HS-5 (cell line): ENCODE measurements around the gene IFNA5.
A peak's percentile ranks its signal among the peaks of the same experiment; 100 is the strongest.

Source experiments
- DNase-seq: peaks from one replicate; pipeline ENCODE4 v3.0.0-alpha.2; 2012; ENCODE audit warnings: low read depth

The IFNA5 gene

DNA sequence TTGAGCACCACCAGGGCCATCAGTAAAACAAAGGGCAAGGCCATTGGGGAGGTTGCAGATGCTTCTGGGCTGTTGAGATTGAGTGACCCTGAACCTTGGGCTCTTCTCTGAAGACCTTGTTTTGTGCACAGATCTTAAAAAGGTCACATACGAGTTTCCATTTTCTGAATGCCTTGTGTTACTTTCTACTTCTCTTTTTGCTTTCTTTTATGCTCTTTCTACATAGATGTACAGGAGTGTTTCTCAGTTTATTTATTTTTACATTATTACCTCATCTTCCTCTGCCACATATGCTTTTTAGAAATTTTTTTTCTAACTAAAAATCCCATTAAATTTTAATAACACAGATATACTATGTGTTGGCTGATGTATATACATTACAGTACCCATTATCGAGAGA is at the start of gene IFNA5:
IFNA5 (minus strand) TSS at position 101 of the 400 bp plus-strand sequence; CDS start at position 44, 57 bp downstream.
- no peak for DNase-seq

GRCh38 chr9:21350787-21351186 is 45.7 kb upstream of the IFNA5 start, which contains the start of gene IFNA6:
IFNA6 (minus strand) TSS chr9:21350887; CDS start chr9:21350887, 0 bp downstream.
- DNase-seq, result no peak

DNA sequence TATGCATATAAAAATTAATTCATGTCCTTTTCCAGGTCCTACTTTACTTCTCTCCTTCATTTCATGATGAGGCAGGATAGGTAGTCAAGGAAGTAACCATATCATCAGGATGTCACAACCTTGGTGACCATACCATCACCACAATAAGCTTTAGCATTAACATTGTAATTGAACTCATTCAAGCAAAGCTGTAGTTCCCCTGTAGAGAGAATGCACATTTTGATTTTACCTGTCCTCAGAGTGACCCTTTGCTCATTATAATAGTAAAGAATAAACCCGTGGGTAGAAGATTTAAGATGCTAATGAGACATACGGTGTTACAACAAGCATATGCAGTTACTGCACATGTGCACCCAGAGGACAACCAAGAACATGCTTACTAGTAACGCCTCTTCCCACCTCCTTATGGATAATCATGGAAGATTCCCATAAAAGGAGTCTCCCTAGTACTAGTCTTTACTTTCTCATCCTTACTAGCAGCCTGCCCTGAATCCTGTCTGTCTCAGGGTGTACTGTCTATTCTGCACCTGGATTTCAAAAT is 43.4 kb upstream of the IFNA5 start:
- no peak for DNase-seq

DNA sequence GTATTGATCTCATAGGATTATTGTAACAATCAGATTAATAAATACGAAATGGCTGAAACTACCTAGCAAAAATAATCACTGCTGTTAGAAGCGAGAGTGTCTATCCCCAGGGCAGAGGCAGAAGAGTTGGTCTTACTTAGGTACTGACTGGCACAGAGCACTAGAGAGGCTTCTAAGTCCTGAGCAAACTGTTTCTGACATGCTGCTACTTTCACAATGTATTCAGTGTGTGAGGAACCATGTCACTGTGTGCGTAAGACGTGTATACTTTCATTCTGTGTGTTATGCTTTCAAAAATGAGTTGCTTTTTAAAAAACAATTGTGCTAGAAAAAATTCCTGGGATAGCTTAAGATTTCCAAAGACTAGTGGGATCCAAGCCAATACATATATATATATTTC is 35.6 kb upstream of the IFNA5 start:
- DNase-seq, result no peak

DNA sequence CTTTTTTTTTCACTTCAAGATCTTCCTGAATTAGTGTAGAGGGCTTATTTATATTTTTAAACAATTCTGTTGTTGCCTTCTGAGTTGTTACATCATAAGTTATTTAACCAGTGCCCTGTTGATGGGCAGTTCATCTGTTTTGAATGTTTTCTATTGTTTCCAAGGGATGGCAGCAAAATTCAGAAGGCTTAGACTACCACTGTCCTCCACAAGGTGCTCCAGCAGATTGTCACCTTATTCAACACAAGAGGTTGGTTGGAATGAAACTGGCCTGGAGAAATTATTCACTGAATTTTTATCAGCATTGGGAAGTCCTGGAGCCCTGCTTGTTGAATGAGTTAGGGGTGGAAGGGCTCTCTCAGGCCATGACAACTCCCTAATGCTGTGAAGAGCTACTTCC is 31.3 kb upstream of the IFNA5 start:
- no peak for DNase-seq

DNA sequence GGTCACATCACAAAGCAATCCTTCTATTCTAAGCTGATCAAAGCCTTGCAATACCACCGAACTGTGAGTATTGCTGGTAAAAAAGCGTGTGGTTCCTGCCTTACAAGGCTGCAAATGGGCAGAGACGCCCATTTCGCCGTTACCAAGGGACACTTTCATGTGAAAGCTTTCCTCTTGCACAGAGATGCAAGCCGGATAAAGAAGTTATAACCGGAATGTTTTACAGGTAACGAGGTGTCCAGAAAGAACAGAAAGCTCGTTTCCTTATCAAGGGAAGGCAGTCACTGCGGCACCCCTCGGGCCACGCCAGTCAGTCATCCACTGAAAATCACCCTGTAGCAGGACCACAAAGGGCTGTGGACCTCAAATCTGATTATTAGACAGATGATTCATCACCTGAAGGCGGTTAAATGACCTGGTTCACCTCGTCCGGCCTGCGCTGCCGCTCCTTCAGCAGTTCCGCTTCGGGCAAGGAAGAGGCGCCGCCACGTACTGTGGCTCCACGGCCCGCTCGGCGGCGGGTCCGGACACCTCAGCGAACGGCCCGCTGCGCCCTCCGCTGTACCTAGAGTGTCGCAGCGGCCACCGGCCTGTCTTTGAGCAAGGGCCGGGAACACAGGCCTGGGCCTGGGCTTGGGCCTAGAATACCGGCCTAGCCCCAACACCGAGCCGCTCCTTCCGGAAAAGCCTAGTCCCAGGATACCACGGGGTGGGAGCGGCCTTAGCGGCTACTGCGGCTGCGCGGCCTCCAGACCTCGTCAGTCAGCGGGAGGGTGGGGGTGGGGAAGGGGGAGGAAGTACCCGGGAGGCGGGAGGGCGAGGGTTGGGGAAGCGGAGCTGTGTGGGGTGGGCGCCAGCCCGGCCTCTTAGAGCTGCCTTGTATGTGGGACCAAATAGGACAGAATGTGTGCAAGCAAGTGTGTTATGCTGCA is 29.9 kb upstream of the IFNA5 start, which contains the start of gene KLHL9:
KLHL9 (minus strand) TSS at position 704 of the 932 bp plus-strand sequence; CDS start at position 159, 545 bp downstream.
- peak; percentile 73 for DNase-seq

DNA sequence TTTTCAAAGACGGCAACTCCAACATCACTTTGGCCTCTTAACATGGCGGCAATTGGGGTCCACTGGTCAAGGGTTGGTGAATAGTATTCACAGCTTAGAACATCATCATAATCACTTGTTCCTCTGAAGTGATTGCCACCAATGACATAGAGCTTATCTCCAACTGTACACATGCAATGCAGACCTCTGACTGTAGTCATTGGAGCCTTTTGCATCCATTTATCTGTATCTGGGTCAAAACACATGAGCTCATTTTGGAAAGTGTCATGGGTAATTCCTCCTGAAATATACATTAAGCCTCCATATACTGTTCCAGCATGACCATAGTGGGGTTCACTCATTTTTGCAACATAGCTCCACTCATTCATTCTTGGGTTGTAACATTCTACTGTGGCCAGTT is 28.1 kb upstream of the IFNA5 start:
- no peak for DNase-seq

DNA sequence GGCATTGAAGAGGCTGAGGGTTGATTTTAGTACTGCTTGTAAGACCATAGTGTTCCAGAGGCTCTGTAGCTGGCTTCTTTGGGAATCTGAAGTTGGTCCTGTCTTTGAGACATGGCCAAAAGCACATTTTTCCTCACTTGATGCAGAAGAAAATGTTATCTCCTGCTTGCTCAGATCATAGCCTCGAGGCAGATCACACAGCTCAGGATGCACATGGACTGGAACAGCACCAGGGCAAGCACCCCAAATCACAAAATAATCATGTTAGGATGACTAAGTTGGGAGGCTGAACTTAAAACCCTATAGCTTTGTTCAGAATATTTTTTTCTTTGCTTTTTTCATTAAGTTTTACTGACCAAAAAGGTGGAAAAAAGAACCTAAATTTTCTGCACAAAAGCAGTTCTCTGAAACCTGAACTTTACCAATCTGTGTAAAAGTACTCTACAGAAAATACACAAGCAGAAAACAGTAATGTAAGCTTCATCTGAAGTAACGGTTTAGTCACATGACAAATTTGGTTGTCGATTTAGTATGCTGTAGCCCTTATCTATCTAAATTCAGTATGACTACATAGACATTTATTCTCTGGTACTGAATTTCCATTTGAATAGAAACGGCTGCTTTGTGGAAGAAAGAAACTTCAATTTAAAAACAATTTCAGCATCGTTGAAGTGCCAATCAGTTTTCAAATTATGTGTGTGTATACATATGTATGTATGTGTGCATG is 26.7 kb upstream of the IFNA5 start:
- DNase-seq, result no peak

GRCh38 chr9:21326526-21327139 is 21.5 kb upstream of the IFNA5 start:
- DNase-seq, result peak; percentile 13

GRCh38 chr9:21324047-21324446 is 18.9 kb upstream of the IFNA5 start:
- no peak for DNase-seq

DNA sequence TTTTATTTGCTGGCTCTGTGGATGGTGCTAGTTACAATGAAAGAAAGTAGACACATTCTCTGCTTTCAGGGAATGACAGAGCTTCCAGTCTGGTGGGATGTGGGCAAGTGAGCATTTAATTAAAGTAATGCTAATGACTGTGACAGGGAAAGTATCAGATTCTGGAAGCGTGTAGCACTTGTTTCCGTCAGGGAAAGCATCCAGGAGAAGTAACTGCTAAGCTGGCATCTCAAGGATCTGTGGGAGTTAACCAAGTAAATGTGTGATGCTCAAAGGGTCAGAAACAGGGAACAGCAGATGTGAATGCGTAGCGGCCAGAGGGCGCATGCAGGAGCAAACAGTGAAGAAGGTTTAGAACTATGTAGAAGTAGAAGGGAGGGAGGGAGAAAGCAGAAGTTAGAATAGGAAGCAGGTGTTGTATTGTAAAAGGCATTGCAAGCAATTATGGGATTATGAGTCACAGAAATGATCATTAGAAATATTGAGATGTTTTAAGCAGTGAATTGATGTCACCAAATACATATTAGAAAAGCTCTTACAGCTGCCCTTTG is 17.9 kb upstream of the IFNA5 start:
- DNase-seq, result no peak

GRCh38 chr9:21320465-21320864 is 15.4 kb upstream of the IFNA5 start:
- no peak for DNase-seq

GRCh38 chr9:21317956-21318923 is 13.1 kb upstream of the IFNA5 start:
- DNase-seq, result no peak

DNA sequence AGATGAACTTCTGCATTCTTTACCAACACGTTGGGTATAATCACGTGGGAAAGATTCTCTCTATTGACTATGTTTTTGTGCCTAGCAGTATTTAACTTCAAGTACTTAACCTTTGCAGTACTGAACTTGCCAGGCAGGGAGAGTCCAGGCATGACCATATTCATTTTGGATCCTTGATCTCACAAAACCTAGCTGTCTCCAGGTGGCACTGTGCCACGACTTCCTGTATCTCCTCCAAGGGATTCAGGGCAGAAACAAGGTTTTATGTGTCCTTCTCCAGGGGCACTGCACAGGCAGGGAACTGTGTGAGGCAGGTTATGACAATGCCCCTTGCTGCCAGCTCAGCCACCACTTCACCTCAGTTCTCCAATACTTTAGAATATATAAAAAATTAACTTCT is 11.7 kb upstream of the IFNA5 start:
- DNase-seq, result no peak

GRCh38 chr9:21316032-21316842 is 11.1 kb upstream of the IFNA5 start:
- DNase-seq, result no peak

DNA sequence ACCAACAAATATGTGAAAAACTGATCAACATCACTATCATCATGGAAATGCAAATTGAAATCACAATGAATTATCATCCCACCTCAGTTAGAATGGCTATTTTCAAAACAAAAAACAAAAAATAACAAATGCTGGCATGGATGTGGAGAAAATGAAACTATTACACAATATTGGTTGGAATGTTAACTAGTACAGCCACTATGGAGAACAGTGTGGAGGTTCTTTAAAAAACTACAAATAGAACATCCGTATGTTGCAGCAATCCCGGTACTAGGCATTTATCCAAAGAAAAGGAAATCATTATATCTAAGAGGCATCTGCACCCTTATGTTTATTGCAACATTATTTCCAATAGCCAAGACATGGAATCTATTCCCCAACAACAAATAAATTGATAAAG is 9.0 kb upstream of the IFNA5 start:
- DNase-seq, result no peak

- DNase-seq, result no peak
Observed at GRCh38 chr9:21311889-21312288, 6.8 kb upstream of the IFNA5 start.

DNA sequence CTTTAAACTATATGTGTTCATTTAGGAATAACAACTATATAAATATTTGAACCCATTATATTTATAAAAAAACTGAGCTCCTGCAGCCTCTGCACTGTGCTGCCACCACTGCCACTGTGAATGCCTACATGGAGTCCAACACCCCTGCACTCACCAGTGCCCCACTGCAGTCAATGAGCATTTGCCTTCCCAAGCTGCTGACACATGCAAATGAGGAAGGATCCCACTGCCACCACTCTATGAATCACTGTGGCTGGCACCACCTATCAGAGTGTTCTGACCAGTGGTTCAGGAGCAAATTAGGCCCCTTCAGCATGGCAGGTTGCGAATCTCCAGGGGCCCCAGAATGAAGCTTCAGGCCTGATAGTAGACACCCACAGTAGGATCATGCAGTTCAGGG is 9.1 kb downstream of the IFNA5 start:
- DNase-seq, result no peak

DNA sequence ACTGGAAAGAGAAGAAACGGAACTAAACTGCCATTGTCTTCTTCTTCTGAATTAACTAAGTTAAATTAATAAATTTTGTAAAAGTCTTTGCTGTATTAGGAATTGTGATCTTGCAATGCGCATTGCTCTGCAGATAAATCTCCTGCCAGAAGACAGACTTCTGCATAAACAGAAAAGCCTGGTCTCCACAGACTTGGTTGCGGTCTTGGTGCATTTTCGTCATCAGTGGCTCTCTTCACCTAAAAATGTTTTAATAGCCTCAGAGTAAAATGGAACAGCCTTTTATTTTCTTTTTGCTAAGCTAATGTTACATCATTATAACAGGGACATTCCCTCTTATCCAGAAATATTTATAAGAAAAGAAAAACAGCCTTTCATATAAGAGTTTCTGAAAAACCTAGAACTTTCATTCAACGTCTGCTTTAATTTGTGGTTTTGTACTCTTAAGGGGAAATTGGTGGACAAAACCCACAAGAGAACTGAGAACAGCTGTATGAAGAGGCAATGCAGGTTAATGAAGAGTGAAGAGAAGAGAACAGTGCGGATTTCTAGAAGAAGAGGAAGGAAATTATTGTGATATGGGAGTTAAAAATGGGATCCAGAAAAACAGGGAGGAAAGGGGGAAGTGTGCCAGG is 10.1 kb downstream of the IFNA5 start:
- DNase-seq, result no peak
